ENCODE data around the gene SLC9A5. TPM values are rescaled to one million over a fixed set of nuclear protein-coding genes. Genes with fewer than 3 reads are reported as not detected.
A peak's percentile ranks its signal among the peaks of the same experiment; 100 is the strongest.

SLC9A5 gene
- total RNA-seq, 1 donor from 2014 or later, result 2.8 TPM

DNA sequence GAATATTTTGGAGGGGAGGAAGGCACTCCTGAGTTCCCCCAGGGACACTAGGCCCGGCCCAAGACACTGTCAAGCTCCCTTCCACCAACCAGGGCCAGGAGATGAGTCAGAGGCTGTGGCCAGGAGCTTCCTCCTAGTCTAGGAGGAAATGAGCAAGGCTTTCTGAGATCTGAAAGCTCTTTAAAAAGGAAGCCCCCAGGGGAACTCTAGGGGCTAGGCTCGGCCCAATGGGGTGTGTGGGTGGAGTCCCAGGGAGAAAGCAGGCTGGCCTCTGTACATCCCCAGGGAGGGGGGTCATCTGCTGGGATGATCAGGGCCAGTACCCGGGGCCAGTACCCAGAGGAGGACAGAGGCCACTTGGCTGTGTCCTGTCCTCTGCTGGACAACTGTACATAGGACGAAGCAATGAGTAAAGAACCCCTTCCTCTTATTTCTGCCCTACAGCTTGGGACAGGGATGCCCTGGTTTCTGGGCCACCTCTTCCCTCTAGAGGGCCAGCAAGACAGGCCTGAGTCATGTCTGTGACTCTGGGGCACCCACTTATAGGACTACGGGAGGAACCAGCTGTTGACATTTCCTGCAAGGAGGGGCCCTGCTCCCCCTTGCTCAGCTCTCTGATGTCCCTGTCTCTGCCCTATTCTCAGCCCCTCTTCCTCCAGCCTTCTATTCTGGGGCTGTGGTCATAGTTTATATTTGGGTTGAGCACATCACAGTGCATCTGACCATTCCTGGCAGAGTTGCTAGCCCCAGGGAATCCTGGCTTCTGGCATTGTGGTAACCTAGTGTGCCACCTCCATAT lies 4.2 kb upstream of the SLC9A5 start:
- H3K4me1 ChIP-seq, result peaks cover 84% of the 10 kb centered on the region
- DNase-seq (peak; percentile 89), ATAC-seq (peak in 1 of 2 donors; percentile 15)
- TF ChIP-seq, protein P1, sequence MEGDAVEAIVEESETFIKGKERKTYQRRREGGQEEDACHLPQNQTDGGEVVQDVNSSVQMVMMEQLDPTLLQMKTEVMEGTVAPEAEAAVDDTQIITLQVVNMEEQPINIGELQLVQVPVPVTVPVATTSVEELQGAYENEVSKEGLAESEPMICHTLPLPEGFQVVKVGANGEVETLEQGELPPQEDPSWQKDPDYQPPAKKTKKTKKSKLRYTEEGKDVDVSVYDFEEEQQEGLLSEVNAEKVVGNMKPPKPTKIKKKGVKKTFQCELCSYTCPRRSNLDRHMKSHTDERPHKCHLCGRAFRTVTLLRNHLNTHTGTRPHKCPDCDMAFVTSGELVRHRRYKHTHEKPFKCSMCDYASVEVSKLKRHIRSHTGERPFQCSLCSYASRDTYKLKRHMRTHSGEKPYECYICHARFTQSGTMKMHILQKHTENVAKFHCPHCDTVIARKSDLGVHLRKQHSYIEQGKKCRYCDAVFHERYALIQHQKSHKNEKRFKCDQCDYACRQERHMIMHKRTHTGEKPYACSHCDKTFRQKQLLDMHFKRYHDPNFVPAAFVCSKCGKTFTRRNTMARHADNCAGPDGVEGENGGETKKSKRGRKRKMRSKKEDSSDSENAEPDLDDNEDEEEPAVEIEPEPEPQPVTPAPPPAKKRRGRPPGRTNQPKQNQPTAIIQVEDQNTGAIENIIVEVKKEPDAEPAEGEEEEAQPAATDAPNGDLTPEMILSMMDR (IDR thresholded peaks at IDR 0.05), result no peak
- H3K27me3 ChIP-seq (ENCODE audit: low read depth), result peaks cover 6% of the 10 kb centered on the region
- H3K4me3 ChIP-seq, result peak overlapping the region; percentile 99
- H3K9me3 ChIP-seq, result no peaks in the 10 kb centered on the region
- intact Hi-C loops (cut with DNase I), result no loop called here
- H3K36me3 ChIP-seq, result no peaks in the 10 kb centered on the region
- peak overlapping the region; percentile 93 for H3K27ac ChIP-seq

DNA sequence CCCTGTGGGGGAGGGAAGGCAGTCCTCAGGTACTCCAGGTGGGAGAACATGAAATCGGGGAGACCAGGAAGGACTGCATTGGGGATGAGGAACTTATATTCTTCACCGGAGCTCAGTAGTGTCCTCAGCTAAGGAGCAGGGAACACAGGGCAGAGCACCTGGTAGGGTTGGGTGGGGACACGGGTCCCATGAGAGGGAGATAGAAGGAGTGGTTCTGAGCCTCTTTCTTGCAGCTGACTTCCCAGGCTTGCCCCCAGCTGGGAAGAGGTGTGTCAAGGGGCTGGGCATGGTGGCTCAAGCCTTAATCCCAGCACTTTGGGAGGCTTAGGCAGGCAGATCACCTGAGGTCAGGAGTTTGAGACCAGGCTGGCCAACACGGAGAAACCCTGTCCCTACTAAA lies 3.6 kb upstream of the SLC9A5 start:
- Histone ChIP-seq H3K9me3 (no peaks in the 10 kb centered on the region), H3K4me3 (peak overlapping the region; percentile 99), H3K27ac (peak overlapping the region; percentile 93), H3K36me3 (no peaks in the 10 kb centered on the region), H3K4me1 (peaks cover 81% of the 10 kb centered on the region), H3K27me3 (ENCODE audit: low read depth) (peaks cover 6% of the 10 kb centered on the region)
- intact Hi-C loops (cut with DNase I), result no loop called here
- peak; percentile 43 for DNase-seq
- ATAC-seq, result no peak
- TF ChIP-seq, protein P1 (IDR thresholded peaks at IDR 0.05), result no peak

GRCh38 chr16:67245674-67246080 lies 3.1 kb upstream of the SLC9A5 start:
- Histone ChIP-seq H3K4me3 (peak overlapping the region; percentile 99), H3K27ac (peak overlapping the region; percentile 93), H3K4me1 (peaks cover 76% of the 10 kb centered on the region), H3K9me3 (no peaks in the 10 kb centered on the region), H3K36me3 (no peaks in the 10 kb centered on the region), H3K27me3 (ENCODE audit: low read depth) (peaks cover 10% of the 10 kb centered on the region)
- no peak for ATAC-seq
- TF ChIP-seq, protein P1 (IDR thresholded peaks at IDR 0.05), result no peak
- intact Hi-C loops (cut with DNase I), result no loop called here
- no peak for DNase-seq

GRCh38 chr16:67246081-67246755 lies 2.6 kb upstream of the SLC9A5 start:
- ATAC-seq, result peak; percentile 46 to 49
- H3K4me1 ChIP-seq, result peaks cover 70% of the 10 kb centered on the region
- H3K36me3 ChIP-seq, result no peaks in the 10 kb centered on the region
- peaks cover 11% of the 10 kb centered on the region for H3K27me3 ChIP-seq (ENCODE audit: low read depth)
- peak; percentile 84 for DNase-seq
- TF ChIP-seq, protein P1 (IDR thresholded peaks at IDR 0.05), result peak; percentile 48
- H3K27ac ChIP-seq, result peak overlapping the region; percentile 93
- intact Hi-C loops (cut with DNase I), result no loop called here
- H3K9me3 ChIP-seq, result no peaks in the 10 kb centered on the region
- peak overlapping the region; percentile 99 for H3K4me3 ChIP-seq

DNA sequence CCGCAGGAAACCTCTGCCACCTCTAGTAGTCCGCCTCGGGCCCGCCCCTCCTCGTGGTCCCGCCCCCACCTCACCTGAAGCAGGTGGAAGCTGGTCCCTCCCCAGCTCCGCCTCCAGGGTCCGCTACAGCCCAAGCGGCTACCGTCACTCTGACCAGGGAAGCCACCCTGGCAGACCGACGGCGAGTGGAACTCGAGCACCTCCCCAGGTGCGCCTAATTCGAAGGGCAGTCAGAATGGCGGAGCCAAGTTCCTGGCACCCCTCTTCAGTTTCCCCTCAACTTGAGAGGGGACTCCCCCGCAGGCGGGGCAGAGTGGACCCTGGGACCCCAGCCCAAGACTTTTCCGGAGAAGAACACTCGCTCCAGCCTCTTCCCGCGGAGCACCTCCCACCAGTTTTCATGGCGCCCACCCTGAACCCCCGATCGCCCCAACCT lies 2.0 kb upstream of the SLC9A5 start:
- peaks cover 11% of the 10 kb centered on the region for H3K27me3 ChIP-seq (ENCODE audit: low read depth)
- ATAC-seq, result peak; percentile 86
- TF ChIP-seq, protein P1 (IDR thresholded peaks at IDR 0.05), result no peak
- no peaks in the 10 kb centered on the region for H3K36me3 ChIP-seq
- peaks cover 65% of the 10 kb centered on the region for H3K4me1 ChIP-seq
- no peaks in the 10 kb centered on the region for H3K9me3 ChIP-seq
- intact Hi-C loops (cut with DNase I), result no loop called here
- peak overlapping the region; percentile 93 for H3K27ac ChIP-seq
- DNase-seq, result peak; percentile 95
- peak overlapping the region; percentile 99 for H3K4me3 ChIP-seq

All from lower lobe of right lung (tissue), 2 donors.